Tongue (tissue), 2 donors: ENCODE data around the gene ATP11A. TPM values are rescaled to one million over a fixed set of nuclear protein-coding genes. Genes with fewer than 3 reads are reported as not detected.

ENCODE experiments used
- DNase-seq: peaks from one replicate; pipeline ENCODE4 v3.0.0-alpha.2; 2015
- total RNA-seq: library from RNA; depleted of rRNA; stranded (reverse); fragments of >200 nt; gene quantifications from one replicate; pipeline ENCODE4 v1.2.3, GENCODE V29; 2014

The ATP11A gene
- 38.0 TPM for total RNA-seq

- DNase-seq, result peak; percentile 96
Measured at GRCh38 chr13:112689303-112690245, at the start of gene ATP11A. ATP11A (plus strand) TSS chr13:112690038; CDS start chr13:112690417, 379 bp downstream.

GRCh38 chr13:112641456-112642089 is 48.3 kb upstream of the ATP11A start:
- no peak for DNase-seq

- DNase-seq, result no peak
Measured at GRCh38 chr13:112642090-112642460, 47.8 kb upstream of the ATP11A start.

GRCh38 chr13:112643759-112644459 is 45.9 kb upstream of the ATP11A start:
- no peak for DNase-seq

GRCh38 chr13:112645327-112645914 is 44.4 kb upstream of the ATP11A start:
- DNase-seq, result no peak

GRCh38 chr13:112647256-112647655 is 42.6 kb upstream of the ATP11A start:
- DNase-seq, result no peak

GRCh38 chr13:112648101-112648500 is 41.7 kb upstream of the ATP11A start:
- no peak for DNase-seq

- no peak for DNase-seq
Measured at GRCh38 chr13:112648966-112649690, 40.7 kb upstream of the ATP11A start.

GRCh38 chr13:112651311-112651710 is 38.5 kb upstream of the ATP11A start:
- no peak for DNase-seq

GRCh38 chr13:112651750-112652511 is 37.9 kb upstream of the ATP11A start:
- DNase-seq, result peak; percentile 14

GRCh38 chr13:112652512-112653070 is 37.2 kb upstream of the ATP11A start:
- no peak for DNase-seq

GRCh38 chr13:112653071-112653470 is 36.8 kb upstream of the ATP11A start:
- peak; percentile 75 for DNase-seq

GRCh38 chr13:112655913-112656312 is 33.9 kb upstream of the ATP11A start:
- DNase-seq, result no peak

GRCh38 chr13:112657850-112658445 is 31.9 kb upstream of the ATP11A start:
- DNase-seq, result peak; percentile 80

- peak; percentile 39 for DNase-seq
Measured at GRCh38 chr13:112658808-112659207, 31.0 kb upstream of the ATP11A start.

- no peak for DNase-seq
Measured at GRCh38 chr13:112661291-112661690, 28.5 kb upstream of the ATP11A start.

GRCh38 chr13:112664501-112665203 is 25.2 kb upstream of the ATP11A start:
- DNase-seq, result no peak

- no peak for DNase-seq
Measured at GRCh38 chr13:112668924-112669323, 20.9 kb upstream of the ATP11A start.

- no peak for DNase-seq
Measured at GRCh38 chr13:112669881-112670499, 19.8 kb upstream of the ATP11A start.
